ENCODE measurements around the gene PLA2G12B.
"Not testable (repeated sequence)": the region's sequence is repeated elsewhere in the genome, so short reads cannot be mapped to it uniquely, and the experiment has no call there.

PLA2G12B gene

DNA sequence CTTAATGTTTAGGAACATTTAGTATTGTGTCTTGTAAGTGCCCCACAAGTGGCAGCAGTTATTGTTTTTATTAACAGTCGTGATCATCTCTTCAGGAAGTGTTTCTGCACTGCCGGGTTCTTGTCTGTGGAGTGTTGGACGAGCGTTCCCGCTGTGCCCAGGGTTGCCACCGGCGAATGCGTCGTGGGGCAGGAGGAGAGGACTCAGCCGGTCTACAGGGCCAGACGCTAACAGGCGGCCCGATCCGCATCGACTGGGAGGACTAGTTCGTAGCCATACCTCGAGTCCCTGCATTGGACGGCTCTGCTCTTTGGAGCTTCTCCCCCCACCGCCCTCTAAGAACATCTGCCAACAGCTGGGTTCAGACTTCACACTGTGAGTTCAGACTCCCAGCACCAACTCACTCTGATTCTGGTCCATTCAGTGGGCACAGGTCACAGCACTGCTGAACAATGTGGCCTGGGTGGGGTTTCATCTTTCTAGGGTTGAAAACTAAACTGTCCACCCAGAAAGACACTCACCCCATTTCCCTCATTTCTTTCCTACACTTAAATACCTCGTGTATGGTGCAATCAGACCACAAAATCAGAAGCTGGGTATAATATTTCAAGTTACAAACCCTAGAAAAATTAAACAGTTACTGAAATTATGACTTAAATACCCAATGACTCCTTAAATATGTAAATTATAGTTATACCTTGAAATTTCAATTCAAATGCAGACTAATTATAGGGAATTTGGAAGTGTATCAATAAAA is 22.2 kb downstream of the PLA2G12B start:
- FAIRE-seq, result no peak

DNA sequence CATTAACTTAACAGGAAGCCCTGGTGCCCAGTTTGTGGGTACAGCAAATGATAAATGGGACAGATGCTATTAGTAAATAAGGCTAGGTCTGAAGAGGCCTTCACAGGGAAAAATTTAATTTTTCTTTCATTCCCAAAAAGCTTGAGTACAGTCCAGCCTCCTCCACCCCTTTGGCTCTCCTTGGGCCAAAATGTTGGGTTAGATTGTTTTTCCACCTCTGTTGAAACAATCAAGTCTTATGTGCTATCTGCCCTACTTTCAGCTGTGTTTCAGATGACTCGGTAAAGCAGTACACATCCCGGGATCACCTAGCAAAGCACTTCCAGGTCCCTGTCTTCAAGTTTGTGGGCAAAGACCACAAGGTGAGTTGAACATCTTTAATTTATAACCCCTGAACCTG is 24.3 kb downstream of the PLA2G12B start:
- no peak for FAIRE-seq

DNA sequence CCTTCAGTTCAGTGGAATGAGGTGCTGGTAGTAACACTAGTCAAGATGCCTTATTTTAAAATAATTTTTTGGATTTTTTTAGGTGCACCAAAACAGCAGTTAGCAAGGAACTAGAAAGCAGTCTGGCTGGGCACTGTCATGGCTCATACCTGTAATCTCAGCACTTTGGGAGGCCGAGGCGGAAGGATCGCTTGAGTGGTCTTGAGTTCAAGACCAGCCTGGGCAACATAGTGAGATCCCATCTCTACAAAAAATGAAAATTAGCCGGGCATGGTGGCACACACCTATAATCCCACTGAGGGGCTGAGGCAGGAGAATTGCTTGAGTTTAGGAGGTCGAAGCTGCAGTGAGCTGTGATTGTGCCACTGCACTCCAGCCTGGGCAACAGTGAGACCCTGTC is 25.8 kb downstream of the PLA2G12B start:
- FAIRE-seq, result no peak

DNA sequence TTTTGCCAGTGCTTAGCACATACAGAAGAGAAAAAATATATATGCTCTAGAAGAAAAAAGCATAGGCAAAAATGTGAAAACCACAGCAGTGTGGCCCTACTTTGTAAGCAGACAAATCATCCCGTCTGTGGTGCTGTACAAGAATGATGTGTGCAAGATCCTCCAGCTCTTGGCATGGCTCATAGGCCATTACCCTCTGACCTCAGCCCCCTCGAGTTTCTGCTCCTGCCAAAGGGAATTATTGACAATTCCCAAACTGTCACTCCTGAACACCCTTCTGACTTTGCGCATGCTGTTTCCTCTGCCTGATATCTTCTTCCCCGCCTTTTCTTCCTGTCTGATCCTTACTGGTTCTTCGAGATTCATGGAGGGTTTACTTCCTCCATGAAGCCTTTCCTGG is 27.1 kb downstream of the PLA2G12B start:
- no peak for FAIRE-seq

DNA sequence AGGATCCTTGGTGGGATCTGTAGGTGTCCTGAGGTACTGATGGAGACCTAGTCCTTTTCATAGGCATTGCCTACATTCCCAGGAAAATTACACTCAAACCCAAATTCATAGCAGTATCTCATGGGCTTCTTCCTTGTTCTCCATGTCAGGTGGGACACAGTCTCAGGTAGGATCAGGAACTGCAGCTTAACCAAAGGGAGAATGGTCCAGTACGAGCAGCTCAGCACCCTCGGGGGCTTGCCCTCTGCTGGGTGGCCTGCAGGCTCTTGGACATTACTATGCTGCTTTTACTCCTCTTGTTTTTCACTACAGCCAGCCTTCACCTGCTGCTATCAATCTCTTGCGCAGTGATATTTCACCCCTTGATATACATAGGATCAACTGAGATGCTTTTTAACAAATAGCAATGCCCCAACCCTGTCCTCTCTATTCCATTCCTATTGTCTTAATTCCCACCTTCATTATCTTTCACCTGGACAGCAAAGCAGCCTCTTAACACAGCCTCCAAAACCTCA is 28.6 kb downstream of the PLA2G12B start:
- no peak for FAIRE-seq

DNA sequence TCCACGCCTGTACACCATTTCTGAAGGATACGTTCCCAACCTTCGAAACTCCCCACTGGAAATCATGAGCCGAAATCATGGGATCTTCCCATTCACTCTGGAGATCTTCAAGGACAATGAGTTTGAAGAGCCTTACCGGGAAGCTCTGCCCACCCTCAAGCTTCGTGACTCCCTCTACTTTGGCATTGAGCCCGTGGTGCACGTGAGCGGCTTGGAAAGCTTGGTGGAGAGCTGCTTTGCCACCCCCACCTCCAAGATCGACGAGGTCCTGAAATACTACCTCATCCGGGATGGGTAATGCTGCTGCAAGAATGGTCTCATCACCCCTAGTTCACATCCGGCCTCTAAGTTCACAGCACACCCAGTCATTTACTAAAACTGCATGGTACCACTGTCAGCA is 30.3 kb downstream of the PLA2G12B start:
- FAIRE-seq, result no peak

DNA sequence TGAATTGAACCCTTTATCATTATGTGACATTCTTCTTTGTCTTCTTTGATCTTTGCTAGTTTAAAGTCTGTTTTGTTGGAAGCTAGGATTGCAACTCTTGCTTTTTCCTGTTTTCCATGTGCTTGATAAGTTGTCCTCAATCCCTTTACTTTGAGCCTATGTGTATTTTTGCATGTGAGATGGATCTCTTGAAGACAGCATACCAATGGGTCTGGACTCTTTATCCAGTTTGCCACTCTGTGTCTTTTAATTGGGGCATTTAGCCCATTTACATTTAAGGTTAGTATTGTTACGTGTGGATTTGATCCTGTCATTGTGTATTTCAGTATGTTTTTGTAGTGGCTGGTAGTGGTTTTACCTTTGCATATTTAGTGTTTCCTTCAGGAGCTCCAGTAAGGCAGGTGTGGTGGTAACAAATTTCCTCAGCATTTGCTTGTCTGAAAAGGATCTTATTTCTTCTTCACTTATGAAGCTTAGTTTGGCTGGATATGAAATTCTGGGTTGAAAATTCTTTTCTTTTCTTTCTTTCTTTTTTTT is 33.4 kb downstream of the PLA2G12B start:
- FAIRE-seq, result not testable (repeated sequence)

DNA sequence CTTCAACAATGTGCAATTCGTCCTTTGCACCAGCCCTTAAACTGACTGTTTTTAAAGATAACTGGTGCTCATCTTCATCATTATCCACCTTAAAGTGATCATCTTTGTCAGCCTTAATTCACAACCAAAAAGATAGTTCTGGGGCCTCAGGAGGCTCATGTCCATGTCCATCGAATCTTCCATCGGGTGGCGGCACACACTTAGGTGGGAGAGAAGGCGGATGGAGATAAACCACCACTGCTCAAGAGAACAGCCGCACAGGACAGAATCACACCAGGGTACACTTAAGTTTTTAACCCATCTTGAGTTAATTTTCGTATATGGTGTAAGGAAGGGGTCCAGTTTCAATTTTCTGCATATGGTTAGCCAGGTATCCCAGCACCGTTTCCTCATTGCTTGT is 36.3 kb downstream of the PLA2G12B start:
- FAIRE-seq, result no peak

DNA sequence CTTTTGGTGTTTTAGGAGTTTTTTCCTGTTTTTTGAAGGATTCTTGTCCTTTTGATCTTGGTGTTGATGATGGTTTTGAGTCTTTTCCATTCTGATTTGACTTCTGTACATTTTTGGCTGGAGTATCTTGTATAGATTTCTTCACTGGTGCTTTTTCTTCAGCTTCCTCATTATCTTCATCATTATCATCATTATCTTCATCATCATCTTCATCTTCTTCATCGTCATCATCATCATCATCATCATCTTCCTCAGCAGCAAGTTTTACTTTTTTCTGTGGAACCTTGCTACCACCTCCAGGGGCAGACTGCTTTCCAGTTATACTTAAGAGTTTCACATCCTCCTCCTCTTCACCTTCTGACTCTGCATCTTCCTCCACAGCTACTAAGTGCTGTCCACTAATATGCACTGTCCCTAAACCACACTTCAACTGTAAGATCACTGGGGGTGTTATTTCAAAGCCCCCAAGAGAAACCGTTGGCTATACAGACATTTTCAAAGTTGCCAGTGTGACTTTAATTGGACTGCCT is 36.7 kb downstream of the PLA2G12B start:
- FAIRE-seq, result not testable (repeated sequence)

DNA sequence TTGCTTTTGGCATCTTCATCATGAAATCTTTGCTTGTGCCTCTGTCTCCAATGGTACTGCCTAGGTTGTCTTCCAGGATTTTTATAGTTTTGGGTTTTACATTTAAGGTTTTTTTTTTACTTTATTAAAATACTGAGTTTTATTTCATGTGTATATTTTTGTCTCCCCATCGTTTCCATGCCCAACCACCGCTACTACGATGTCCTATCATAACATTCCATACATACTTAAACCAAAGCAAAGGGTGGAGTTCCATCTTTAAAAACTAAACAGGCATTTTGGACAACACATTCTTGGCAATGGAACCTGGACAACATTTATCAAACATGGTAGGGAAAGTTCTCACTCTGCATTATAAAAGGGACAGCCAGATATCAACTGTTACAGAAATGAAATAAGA is 37.4 kb downstream of the PLA2G12B start:
- FAIRE-seq, result not testable (repeated sequence)

DNA sequence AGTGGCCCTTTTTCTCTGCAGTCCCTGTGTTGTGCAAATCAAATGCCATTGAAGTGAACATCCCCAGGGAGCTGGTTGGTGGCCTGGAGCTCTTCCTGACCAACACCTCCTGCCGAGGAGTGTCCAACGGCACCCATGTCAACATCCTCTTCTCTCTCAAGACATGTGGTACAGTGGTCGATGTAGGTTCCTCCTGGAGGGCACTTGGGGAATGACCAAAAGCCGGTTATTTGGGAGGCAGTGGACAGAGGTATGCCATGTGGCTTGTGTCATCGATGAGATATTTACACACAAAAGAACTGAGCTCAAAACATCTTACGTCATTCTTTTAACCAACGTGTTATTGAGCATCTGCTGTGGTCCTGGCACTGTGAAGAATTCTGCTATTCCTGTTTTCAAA is 41.3 kb downstream of the PLA2G12B start:
- FAIRE-seq, result no peak

DNA sequence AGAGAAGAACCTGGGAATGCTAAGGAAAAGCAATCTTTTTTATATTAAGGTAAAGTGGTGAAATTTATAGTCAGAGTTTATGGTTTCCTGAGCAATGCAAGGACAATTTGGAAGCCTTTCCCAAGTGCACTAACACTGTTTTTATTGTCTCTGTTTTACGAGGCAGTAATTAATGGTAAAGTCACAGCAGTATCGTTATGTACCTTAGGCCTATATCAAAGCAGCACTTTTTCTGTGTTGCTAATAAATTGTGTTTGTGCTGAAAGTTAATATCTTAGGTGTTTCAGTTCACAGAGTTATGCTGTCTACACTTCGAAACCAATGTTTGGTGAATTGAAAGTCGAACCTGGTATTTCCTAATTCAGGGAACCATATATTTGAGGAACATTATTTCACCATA is 41.9 kb downstream of the PLA2G12B start:
- FAIRE-seq, result no peak

DNA sequence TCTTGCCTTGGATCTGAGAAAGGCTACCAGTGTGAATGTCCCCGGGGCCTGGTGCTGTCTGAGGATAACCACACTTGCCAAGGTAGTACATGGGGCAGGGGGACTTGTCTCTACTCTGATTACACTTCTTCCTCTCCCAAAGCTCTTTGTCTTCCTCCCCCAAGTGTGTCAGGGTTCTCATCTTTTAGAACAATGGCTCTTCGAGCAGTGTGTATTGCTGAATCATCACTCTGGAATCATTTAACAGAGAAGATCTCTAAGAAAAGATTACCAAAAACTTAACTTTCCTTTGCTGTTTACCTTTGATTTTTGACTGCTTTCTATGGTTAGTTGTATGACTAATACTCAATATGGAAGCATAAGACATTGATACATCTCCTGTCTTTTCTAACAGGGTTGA is 42.8 kb downstream of the PLA2G12B start:
- no peak for FAIRE-seq

DNA sequence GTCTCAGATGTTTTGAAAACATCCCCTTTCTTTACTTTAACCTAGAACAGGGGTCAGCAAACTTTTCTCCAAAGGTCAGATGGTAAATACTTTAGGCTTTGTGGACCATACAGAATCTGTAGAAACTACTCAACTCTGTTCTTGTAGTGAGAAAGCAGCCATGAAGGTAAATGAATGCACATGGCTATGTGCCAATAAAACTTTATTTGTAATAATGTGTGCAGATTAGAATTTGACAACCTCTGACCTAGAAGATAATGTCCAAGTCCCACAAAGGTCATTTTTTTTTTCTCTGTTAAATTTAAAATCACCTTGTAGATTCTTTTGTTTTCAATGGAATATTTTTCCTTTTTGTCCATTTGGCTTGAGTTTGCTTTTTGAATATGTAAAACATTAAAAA is 43.9 kb downstream of the PLA2G12B start:
- no peak for FAIRE-seq

DNA sequence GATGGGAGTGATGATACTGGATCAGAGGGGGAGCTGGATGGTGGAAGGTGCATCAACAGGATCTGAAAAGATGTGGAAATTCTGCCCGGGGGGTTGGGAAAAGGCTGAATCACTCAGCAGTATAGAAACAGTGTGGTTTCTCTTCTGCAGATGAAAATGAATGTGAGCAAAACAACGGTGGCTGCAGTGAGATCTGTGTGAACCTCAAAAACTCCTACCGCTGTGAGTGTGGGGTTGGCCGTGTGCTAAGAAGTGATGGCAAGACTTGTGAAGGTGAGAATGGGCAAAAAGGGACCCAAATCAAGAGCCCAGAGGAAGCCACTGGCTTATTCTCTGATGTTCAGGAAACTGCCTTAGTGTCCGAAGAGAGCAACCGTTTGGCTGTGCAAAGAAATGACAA is 48.2 kb downstream of the PLA2G12B start:
- FAIRE-seq, result no peak

DNA sequence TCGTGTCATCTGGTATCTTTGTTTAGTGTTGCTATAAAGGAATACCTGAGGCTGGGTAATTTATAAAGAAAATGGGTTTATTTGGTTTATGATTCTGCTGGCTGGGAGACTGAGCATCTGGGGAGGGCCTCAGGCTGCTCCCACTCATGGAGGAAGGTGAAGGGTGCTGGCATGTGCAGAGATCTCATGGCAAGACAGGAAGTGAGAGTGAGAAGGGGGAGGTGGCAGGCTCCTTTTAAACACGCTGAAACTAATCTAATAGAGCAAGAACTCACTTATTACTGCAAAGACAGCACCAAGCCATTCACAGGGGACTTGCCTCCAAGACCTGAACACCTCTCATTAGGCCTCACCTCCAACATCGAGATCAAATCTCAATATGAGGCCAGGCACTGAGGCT is 49.8 kb downstream of the PLA2G12B start:
- no peak for FAIRE-seq

DNA sequence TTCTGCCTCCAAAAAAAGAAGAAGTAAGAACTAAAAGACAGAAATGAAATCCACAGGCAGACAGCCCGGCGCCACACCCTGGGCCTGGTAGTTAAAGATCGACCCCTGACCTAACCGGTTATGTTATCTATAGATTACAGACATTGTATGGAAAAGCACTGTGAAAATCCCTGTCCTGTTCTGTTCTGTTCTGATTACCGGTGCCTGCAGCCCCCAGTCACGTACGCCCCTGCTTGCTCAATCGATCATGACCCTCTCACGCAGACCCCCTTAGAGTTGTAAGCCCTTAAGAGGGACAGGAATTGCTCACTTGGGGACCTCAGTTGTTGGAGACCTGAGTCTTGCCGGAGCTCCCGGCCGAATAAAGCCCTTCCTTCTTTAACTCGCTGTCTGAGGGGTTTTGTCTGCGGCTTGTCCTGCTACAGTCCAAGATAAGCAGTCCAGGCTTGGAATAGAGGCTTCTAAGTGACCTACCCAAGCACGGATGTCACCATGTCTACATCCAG is 50.6 kb downstream of the PLA2G12B start:
- FAIRE-seq, result not testable (repeated sequence)

DNA sequence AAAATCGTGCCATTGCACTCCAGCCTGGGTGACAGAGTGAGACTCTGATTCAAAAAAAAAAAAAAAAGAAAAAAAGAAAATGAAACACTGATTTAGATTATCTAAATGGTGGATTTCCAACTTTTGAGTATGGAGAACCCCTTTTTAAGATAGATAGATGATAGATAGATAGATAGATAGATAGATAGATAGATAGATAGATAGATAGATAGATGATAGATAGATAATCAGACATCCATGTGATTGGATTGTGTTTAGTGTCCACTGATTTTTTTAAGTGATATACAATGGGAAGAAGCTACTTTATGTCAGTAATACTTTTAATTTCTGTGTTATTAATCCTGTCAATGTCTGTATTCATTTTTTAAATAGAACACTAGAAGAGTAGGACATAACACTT is 55.1 kb downstream of the PLA2G12B start:
- no peak for FAIRE-seq

DNA sequence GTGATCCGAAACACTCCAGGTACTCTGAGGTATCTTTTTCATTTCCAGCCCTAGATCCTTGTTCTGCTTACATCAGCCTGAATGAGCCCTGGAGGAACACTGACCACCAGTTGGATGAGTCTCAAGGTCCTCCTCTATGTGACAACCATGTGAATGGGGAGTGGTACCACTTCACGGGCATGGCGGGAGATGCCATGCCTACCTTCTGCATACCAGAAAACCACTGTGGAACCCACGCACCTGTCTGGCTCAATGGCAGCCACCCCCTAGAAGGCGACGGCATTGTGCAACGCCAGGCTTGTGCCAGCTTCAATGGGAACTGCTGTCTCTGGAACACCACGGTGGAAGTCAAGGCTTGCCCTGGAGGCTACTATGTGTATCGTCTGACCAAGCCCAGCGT is 56.0 kb downstream of the PLA2G12B start:
- no peak for FAIRE-seq

DNA sequence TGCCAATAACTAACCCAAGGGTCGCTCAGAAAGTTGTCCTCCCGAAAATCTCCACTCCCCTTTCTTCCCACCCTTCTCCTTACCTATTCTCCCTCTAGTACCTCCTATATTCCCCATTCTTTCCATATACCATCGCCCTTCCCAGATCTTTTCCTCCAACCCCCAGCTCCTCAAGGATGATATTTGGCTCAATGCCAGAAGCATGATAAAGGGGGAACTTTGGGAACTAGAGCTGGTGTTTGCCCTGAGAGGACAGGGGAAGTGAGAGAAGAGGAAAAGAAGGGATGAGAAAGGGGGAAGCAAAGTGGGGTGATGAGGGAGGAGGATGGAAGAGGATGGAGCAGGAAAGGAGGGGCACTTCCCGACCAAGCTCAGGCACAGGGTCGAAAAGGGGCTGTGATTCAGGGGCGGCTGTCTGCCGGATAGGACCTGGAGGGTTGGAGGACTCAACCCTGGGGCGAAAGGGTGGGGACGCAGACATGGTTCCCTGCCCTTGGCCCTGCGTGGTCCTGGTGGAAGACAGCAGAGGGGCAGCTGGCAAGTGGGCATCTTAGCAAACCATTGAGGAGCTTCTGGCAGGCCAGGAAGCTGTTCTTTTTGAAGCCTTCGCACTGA is 59.3 kb downstream of the PLA2G12B start:
- no peak for FAIRE-seq

DNA sequence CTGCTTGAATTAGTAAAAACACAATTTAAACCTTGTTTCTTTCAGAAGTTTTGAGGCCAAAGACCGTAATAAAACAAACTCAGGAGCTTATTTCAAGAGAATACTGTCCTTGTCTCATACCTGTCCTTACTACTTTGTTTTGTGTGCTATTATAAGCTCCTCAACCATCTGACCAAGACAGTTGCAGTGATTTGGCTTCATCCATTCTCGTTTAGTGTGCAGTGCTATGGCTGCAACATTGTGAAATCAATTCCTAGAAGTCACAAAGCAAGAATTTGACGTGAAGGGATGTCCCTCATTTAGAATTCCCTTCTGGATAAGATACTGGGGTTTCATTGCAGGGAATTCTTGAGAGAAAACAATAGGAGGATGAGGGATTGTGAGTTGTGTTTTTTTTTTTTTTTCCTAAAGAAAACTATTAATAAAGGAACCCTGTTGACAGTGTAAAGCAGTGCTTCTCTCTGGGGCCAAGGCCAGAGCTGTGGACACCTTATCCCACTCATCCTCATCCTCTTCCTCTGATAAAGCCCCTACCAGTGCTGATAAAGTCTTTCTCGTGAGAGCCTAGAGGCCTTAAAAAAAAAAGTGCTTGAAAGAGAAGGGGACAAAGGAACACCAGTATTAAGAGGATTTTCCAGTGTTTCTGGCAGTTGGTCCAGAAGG is 61.3 kb downstream of the PLA2G12B start, which contains the start of gene OIT3:
Gene OIT3 (plus strand): TSS at position 604 of the 663 bp plus-strand sequence. CDS start 60 bp downstream, outside the sequence.
- FAIRE-seq, result no peak

DNA sequence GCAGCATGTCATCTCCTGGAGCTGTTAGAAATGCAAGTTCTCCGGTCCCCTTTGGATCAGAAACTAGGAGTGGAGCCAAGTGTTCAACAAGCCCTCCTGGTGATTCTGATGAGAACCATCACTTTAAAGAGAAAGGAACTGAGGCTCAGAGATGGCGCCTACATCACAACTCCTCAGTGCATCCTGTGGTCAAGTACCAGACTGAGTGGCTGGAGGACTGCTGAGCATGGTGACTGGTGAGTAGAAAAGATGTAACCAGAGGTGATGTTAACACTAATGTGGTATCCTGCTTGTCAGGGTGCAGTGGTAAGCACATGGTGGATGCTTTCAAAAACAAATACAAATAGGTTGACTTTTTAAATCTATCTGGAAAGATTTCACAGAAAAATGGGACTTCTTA is 64.5 kb downstream of the PLA2G12B start:
- no peak for FAIRE-seq

DNA sequence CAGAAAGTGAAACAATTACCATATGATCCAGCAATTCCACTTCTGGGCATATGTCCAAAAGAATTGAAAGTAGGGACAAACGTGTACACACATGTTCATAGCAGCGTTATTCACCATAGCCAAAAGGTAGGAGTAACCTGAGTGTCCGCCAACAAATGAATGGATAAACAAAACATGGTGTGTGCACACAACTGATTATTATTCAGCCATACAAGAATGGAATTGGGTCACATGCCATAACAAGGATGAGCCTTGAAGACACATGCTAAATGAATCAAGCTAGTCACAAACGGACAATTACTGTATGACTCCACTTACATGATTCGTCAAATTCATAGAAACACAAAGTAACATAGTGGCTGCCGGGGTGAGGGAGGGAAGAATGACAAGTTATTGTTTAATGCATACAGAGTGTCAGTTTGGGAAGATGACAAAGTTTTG is 65.2 kb downstream of the PLA2G12B start:
- FAIRE-seq, result no peak
